ENCODE data around the gene FAIM2.
"Not testable (repeated sequence)": the region's sequence is repeated elsewhere in the genome, so short reads cannot be mapped to it uniquely, and the experiment has no call there.

FAIM2 gene

DNA sequence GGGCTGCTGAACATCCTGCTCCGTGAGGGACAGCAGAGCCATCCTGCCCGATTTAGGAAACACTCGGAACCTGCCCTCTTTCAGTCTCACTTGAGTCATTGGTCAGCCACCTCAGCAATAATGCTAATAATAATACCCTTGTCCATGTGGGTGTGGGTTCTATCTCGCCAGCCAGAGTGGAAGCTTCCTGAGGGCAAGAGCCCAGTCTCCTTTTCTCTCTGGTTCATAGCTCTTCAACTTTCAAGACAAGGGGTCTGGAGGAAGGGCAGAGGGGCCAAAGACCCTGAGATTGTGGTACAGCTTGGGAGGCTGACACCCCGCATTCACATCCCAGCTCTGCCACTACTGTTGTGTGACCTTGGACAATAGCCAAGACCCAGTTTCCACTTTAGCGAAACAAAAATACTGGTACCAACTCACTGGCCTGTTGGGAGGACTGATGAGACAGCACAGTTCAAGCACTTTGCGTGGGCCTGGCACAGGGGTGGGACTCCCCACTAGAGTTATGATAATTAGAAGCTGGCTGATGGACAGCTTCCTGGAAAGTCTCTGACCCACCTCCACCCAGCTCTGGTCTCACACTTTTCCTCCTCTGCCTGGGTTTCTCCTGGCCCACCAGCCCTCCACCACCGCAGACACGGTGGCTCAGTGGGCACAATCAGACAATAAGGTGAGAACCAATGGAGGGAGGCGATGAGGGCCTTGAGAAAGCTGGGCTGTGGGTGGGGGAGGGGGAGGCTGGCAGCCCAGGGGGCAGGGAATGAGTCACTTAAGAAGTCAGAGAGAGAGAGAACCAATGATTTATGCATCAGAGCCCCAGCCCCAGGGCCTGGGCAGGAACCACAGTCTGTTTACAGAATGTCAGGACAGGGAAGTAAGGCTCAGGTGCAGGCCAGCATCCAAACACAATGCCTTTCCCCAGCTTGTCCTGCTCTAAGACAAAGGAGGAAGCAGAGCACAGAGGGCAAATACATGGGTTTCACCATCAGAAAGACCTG lies 9.6 kb downstream of the FAIM2 start:
- no peak for DNase-seq

DNA sequence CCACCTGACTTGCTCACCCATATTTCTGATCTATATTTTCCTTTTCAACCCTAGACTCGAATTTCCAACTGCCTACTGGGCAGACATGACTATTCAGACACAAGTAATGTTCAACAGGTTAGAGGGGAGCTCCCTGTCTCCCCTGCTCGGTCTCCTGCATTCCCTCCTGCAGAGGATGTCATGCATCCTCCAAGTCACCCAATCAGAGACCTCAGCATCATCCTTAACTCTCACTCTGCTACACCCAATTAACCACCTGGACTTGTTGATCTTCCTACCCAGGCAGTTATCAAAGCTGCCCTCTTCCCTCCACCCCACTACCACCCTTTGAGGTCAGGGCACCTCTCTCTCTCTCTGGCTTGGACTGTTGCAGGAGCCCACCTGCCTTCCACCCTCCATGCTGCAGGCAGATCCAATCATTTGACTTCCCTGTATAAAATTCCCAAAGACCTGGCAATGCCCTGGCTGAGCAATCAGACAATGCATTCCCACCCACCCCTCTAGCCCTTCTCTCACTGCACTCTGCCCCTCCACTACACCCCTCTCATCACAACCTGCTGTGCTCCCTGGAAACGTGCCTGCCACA lies 10.9 kb downstream of the FAIM2 start:
- no peak for DNase-seq

DNA sequence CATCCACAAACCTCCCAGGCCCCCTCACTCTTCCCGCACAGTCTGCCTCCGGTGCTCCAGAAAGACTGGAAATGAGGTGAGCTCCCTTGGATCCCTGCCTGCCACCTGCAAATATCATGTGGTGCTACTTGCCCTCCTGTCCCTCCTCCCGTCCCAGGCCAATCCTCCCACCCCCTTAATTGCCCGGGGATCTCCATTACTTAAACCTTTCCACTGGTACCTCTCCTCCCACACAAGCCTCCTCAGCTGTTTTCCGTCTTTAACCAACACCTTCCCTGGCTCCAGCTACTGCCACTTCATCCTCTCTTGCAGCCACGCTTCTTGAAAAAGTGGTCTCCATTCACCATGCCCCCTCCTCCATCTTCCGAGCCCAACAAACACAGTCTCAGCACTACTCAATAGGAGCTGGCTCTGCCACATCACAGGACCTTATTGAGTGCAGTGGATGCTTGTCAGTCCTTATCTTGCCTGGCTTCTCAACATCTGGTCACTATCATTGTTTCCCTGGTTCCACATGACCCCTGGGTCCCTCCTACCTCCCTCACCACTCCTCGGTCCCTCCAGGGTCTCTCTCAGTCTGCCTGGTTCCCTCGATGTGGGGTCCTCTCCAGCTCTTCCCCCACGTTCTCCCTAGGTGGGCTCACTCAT lies 11.5 kb downstream of the FAIM2 start:
- DNase-seq, result no peak

DNA sequence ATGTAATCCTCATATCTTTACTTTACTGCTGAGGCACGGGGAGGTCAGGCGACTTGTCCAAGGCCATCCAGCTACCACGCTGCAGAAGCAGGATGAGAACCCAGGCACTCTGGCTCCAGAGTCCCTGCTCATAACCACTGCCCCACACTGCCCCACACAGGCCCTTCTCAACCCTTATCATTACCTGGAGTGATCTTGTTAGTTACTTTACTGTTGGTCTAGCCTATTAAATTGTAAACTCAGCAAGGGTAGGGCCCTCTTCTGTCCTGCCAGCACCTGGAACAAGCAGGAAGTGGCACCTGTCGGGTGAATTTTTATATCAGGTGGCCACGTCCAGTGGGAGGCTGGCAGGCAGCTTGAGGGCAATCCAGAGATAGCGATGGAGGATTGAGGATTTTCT lies 12.2 kb downstream of the FAIM2 start:
- no peak for DNase-seq

DNA sequence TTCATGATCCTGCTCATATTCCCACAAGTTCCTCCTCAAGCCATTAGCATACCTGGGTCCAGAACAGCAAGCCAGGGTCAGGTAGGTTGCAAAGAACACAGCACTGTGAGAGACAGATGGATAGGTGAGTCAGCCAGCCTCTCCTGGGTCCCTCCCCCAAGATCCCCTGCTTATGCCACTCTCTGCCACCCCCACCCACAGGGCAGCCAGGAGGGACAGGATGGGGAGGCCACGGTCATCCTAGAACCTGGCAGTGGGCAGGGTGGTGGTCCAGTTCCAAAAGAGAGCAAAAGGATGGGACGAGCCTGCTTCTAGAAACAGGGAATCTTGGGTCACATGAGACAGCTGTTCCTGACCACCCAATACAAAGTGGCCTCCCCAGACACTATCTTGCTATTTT lies 12.7 kb downstream of the FAIM2 start:
- DNase-seq, result no peak

DNA sequence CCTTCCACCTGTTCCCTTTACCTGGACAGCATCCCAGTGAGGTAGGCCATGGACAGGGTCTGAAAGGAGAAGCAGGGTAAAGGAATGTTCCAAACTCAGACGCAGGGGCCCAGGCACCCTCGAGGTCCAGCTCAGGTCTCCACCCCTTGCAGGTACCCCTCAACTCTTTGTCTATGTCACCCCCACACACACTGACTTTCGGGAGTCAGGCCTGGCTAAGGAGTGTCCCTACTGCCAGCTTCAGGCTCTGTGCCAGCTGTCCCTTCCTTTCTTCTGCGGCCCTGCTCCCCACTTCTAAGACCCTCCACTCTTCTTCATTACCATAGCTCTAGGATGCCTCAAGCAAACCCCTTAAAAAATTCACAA lies 13.6 kb downstream of the FAIM2 start:
- no peak for DNase-seq

DNA sequence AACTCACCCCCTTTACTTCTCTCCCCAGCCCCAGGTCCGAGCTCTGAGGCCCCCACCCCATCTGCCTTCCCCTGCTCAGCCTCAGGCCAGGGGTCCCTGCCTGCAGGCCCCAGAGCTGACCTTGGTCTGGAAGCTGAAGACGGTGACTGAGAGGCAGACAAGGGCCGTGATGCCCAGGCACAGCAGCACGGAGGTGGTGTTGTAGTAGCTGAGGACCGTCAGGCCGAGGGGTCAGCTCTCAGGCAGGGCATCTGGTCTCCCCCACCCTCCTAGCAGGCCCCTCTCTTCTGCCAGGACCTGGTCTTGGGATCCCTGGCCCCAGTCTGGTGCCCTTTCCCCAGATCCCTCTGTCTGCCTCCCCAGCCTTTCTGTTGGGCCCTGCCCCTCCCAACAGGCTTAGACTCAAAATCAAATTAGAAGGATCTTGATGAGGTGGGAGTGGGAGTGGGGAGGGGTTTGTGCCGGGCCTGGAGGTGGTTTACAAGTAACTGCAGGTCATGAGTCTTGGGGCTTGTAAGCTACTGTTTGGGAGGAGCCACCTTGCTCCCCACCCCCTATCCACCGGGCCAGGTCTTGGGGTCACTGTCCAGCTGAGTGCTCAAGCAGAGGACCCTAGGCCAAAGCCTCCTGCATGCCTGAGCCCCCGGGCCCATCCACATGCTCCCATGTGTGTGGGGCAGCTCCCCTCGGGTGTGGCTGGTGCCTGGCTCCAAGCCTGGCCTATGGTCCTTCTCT lies 14.2 kb downstream of the FAIM2 start:
- no peak for DNase-seq

DNA sequence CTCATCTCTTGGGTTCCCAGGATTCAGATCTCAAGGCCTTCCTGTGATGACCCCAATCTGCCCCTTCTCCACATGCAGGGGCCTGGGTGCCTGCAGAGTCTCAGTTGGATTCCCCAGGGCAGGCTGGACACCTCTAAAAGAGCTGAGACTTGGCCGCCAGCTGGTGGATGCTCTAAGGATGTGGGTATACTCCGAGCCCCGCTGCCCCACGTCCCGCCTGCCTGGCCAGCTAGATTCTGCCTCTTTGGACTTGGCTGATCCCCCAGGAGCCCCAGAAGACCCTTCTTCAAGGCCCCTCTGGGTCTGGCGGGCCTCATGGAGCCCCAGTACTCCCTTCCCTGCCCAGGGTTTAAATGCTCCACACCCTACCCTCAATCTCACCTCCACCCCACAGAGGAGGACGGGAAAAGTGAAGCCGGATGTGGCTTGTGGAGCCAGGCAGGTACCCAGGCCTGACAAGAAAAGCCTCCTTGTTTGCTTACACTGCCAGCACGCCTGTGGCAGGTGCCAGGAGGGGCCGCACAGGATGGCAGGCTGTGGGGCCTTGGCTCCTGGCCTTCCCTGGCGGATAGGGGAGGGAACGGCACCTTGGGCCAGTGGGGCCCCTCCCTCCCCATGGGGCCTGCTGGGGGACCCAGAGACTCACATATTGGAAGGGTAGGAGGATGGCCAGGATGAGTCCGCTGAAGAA lies 15.1 kb downstream of the FAIM2 start:
- DNase-seq, result no peak

DNA sequence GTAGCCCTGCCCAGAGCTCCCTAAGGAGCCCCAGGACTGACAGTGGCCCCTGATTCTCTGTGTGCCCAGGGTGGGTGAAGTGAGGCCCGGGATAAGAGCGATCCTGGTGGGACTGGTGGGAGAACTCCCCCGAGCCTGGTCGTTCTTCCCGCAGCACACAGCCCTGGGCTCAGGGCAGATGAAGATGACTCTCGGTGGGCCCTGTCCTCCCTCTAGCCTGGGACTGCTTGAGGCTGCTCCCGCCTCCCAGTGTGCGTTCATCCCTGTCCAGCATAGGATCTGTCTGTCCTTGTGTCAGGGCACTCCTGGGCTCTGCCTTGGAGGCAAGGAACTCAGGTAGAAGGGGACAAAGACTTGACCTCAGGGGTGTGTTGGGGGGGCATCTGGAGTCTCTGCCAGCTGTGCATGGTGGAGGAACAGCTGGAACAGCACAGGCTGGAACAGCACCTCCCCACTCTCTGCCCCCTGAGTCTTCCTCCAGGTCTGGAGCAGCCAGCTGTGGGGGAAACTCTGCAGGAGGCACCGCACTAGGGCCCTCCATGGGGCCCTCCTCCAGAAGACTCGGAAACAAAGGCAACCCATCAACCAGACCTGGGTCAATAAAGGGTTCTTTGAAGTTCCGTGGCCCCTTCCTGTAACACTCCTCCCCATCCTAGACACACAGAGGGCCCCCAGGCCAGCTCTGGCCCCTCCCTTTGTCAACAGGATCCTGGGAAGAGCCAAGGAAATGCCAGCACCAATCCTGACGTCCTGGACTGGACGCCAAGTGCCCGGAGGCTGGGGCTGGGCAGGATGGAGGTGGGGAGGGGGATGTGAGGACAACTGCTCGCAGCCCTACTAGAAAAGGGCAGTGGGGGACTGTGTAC lies 15.9 kb downstream of the FAIM2 start:
- DNase-seq, result no peak

DNA sequence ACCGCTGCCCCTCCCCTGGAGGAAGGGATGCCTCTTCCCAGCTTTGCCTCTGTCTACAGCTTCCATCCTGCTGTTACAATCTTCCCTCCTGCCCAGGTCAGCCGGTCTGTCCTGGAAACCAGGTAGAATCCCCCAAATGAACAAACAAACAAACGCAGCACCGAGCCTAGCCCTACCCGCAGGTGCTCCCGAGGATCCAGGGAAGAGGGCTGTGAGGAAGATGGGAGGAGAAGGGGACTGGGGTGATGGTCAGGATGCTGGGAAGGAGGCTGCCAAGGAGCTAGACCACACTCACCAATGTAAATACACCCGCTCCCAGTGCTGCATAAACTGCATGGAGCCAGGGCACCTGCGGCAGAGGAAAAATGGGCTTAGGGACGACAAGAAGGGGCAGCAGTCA lies 16.6 kb downstream of the FAIM2 start:
- DNase-seq, result no peak

DNA sequence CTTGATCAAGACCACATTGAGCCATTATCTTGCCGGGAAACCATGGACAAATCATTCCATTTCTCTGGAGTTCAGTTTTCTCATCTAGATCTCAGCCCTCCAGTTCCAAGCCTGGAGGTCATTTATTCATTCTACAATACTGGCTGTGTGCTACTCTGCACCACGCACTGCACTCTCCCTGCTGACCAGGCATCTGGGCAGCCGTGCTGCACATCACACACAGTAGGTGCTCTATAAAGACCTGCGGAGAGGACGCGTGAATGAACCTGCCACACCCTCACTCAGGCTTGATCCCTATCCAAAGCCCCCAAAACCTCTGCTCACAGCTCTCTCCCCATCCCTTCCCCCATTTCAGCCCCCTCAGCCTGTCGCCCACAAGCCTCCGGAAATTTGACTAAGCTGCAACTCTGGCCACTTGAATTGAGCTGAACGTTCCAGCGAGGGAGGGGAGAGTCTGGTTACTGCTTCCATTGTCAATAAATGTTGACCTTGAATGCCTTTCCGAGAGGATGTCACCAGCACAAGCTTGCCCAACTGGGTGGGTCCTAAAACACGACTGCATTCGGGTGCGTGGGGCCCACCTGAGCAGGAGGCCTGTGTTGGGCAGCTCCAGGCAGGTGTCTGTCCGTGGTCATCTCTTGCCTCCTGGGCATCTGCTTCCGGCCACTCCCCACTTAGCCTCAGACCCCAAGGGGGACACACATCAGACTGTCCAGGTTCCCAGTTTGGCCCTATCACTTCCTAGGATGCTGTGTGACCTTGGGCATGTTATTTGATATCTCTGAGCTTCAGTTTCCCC lies 17.8 kb downstream of the FAIM2 start:
- no peak for DNase-seq

DNA sequence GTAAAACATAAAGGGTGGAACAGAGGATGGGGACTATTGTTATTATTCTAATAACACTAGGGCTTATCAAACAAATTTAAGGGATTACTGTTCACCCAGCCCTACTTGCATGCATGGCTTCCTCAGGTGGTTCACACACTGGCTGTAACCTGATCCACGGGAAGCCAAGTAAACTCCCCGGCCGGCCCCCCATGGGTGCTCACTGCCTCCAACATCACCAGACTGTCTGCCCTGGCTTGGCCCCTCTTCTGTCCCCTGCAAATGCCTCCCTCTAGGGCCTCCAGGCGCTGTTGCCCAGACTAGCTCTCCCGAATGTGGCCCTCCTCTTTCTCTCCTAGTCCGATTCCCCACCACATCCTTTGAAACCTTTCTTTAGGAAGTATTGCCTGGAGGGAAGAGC lies 18.6 kb downstream of the FAIM2 start:
- no peak for DNase-seq

DNA sequence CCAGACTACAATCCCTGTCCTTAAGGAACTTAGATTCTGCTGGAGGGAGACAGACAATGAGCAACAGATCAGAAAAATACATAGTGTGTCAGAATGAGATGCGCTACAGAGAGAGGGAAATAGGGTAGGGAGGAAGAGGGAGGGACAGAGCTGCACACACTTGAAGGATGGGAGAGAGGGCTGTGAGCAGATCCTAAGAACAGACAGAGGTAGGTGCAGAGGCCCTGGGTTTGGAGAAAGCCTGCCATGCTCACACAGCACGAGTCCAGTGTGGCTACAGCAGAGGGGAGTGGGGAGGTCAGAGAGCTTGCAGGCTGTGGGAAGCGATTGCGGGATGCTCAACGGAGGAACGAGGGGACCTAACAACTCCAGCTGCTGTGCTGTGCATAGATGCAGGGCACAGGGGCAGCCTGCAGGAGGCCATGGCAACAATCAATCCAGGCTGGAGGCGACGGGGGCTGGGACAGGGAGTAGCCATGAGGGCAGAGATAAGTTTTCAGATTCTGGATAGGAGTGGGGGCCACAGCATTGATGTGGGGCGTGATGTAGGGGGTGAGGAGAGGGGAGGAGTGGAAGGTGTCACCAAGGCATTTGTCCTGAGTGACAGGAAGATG lies 20.7 kb downstream of the FAIM2 start:
- DNase-seq, result no peak

DNA sequence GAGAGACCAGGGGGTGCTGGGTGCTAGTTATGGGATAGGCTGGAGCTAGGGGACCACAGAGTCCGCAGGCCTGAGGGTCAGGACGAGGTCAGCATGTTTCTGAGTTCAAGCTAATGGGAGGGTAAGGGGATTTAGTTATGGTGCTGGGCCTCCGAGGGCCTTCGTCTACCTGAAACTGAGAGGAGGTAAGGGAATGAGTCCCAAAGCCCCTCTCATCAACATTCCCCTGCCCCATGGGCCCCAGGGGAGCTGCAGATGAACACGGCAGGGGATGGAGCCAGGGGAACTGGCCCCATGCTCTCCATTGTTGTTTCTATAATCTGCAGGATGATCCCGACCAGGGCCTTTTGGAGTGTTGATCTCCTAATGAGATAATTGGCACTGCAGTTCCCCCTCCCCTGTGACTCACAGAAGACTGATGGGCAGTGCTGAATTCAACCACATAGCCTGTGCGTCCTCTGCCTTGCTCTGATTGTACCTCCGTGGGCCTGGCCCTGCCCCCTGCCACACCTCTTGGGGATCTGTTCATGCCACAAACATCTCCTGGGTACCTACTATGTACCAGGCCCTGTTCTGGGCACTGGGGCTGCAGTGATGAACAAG lies 21.4 kb downstream of the FAIM2 start:
- DNase-seq, result no peak

DNA sequence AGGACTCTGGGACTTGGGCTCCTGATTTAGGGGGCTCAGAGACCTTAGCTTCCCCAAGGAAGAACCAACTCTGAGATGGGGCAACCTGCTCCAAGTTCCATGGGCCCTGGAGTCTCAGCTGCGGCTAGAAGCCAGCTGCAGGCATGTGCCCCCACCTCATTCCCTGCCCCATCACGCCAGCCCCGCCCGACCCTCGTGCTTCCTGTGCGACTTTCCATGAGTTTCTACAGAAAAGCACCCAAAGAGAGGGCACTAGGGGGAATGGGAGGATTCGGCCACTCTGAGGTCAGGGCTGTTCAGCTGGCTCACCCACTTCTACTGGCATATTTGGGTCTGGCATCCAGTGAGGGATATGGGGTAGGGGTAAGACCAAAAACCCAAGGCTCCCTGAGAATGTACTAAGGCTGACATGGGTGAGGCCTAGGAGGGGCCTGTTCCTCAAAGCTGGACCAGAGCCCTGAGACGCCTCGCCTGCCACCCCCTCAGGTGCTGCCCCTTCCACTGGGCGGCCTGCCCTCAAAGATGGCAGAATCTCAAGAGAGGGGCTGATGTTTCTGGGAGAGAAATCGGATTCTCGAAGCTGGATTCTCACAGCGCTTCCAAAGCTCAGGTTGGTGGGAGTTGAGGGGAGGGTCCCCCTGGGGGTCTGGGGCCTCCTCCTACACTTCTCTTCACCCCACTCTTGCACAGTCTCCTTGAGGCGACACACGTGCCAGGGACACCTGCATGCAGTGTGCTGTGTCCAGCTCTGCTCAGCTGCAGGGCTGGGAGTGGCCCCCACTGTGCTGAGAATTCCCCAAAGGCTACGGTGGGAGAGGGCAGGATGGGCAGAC lies 22.1 kb downstream of the FAIM2 start:
- DNase-seq, result no peak

DNA sequence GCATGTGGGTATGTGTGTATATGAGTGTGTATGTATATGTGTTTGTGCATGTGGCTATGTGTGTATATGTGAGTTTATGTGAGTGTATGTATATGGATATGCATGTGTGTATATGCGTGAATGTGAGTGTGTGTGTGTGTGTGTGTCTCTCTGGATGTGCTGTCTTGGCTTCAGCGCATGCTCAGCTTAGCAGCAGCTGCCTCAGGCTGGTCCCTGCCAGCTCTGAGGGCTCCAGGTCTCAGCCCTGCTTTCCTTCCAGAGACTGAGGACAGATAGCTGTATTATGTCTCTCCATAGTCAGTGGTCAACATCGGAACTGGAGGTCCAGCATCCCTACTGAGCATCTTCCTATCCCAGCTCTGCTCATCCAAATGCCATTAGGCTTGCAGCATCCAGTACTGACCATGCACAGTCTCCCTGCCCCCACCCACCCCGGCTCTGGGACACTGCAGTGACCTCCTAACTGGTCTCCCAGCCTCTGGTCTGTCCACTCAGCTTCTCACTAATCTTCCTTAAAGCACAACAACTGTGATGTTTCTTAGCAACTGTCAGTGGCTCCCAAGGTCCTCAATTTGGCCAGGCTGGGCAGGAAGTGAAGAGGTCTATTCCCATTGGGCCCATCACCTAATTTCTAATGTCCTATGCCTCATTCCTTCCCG lies 22.8 kb downstream of the FAIM2 start:
- DNase-seq, result no peak

DNA sequence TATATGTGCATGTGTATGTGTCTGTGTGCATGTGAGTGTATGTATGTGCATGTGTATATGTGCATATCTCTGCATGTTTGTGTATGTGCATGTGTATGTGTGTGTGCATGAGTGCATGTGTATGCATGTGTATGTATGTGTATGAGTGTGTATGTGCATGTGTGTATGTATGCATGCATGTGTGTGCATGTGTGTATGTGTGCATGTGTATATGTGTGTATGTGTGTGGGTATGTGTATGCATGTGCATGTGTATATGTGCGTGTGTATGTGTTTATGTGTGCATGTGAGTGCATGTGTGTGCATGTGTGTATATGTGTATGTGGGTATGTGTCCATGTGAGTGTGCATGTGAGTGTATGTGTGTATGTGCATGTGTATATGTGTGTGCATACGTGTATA lies 24.6 kb downstream of the FAIM2 start:
- not testable (repeated sequence) for DNase-seq

DNA sequence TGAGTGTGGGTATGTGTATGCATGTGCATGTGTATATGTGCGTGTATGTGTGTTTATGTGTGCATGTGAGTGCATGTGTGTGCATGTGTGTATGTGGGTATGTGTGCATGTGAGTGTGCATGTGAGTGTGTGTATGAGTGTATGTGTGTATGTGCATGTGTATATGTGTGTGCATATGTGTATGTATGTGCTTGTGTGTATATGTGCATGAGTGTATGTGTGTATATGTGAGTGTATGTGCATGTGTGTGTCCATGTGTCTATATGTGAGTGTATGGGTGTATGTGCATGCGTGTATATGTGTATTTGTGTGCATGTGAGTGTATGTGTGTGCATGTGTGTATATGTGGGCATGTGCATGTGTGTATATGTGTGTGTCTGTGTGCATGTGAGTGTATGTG lies 25.7 kb downstream of the FAIM2 start:
- DNase-seq, result no peak

Data from NCI-H524 treated with DMSO at 0.1 percent for 48 hours (cell line).